Measurements from ENCODE around the gene SLC35F4. TPM values are rescaled to one million over a fixed set of nuclear protein-coding genes. Genes with fewer than 3 reads are reported as not detected.

SLC35F4 gene
- total and polyA plus RNA-seq, 2 experiments from 2014 or later = 0.07 TPM; not detected in 1

GRCh38 chr14:57848786-57849185 lies 17.1 kb downstream of the SLC35F4 start:
- no peaks in the 10 kb centered on the region for H3K27me3 ChIP-seq
- no peak overlapping the region for H3K27ac ChIP-seq
- TF ChIP-seq EZH2 (IDR thresholded peaks at IDR 0.05; ENCODE audit: borderline replicate concordance) (no peak), CTCF (IDR thresholded peaks at IDR 0.05; ENCODE audit: poor library complexity) (no peak), EZH2phosphoT487 (IDR thresholded peaks at IDR 0.05; ENCODE audit: low read depth, severe bottlenecking, unreplicated experiment) (no peak)
- peaks cover 3% of the 10 kb centered on the region for H3K4me1 ChIP-seq (ENCODE audit: insufficient read depth)
- no peaks in the 10 kb centered on the region for H4K20me1 ChIP-seq (ENCODE audit: insufficient read depth, poor library complexity, severe bottlenecking)
- H3K36me3 ChIP-seq (replicated peaks; ENCODE audit: insufficient read depth, low read depth) = no peaks in the 10 kb centered on the region
- WGBS (ENCODE audit: low lambda C conversion rate, missing lambda C conversion rate) = 65% methylated on average over 3 of the region's 3 CpGs
- H3K79me2 ChIP-seq = no peaks in the 10 kb centered on the region
- H3K4me2 ChIP-seq = no peak overlapping the region
- H2AFZ ChIP-seq = no peak overlapping the region
- no peak for DNase-seq (ENCODE audit: low spot score)
- no peaks in the 10 kb centered on the region for H3K9me2 ChIP-seq (replicated peaks; ENCODE audit: insufficient read depth)
- no peak overlapping the region for H3K4me3 ChIP-seq
- no peaks in the 10 kb centered on the region for H3K9me3 ChIP-seq (ENCODE audit: low read depth)

- TF ChIP-seq EZH2phosphoT487 (IDR thresholded peaks at IDR 0.05; ENCODE audit: low read depth, severe bottlenecking, unreplicated experiment) (no peak), CTCF (IDR thresholded peaks at IDR 0.05; ENCODE audit: poor library complexity) (no peak), EZH2 (IDR thresholded peaks at IDR 0.05; ENCODE audit: borderline replicate concordance) (no peak)
- H3K27ac ChIP-seq = no peak overlapping the region
- no peak for DNase-seq (ENCODE audit: low spot score)
- WGBS (ENCODE audit: low lambda C conversion rate, missing lambda C conversion rate) = 73% methylated on average over 4 of the region's 4 CpGs
- H2AFZ ChIP-seq = no peak overlapping the region
- H3K79me2 ChIP-seq = no peaks in the 10 kb centered on the region
- no peaks in the 10 kb centered on the region for H3K36me3 ChIP-seq (replicated peaks; ENCODE audit: insufficient read depth, low read depth)
- no peak overlapping the region for H3K4me2 ChIP-seq
- no peaks in the 10 kb centered on the region for H3K9me2 ChIP-seq (replicated peaks; ENCODE audit: insufficient read depth)
- no peaks in the 10 kb centered on the region for H3K27me3 ChIP-seq
- H3K4me3 ChIP-seq = no peak overlapping the region
- H4K20me1 ChIP-seq (ENCODE audit: insufficient read depth, poor library complexity, severe bottlenecking) = no peaks in the 10 kb centered on the region
- peaks cover 3% of the 10 kb centered on the region for H3K4me1 ChIP-seq (ENCODE audit: insufficient read depth)
- H3K9me3 ChIP-seq (ENCODE audit: low read depth) = no peaks in the 10 kb centered on the region
These were observed 17.5 kb downstream of the SLC35F4 start for GRCh38 chr14:57848353-57848752.

- Histone ChIP-seq H3K79me2 (no peaks in the 10 kb centered on the region), H3K4me2 (no peak overlapping the region), H3K27ac (peak overlapping the region; percentile 3), H3K9me3 (ENCODE audit: low read depth) (no peaks in the 10 kb centered on the region), H2AFZ (no peak overlapping the region), H4K20me1 (ENCODE audit: insufficient read depth, poor library complexity, severe bottlenecking) (no peaks in the 10 kb centered on the region), H3K27me3 (no peaks in the 10 kb centered on the region), H3K4me1 (ENCODE audit: insufficient read depth) (peaks cover 3% of the 10 kb centered on the region), H3K36me3 (replicated peaks; ENCODE audit: insufficient read depth, low read depth) (no peaks in the 10 kb centered on the region), H3K4me3 (no peak overlapping the region), H3K9me2 (replicated peaks; ENCODE audit: insufficient read depth) (no peaks in the 10 kb centered on the region)
- no peak for DNase-seq (ENCODE audit: low spot score)
- WGBS (ENCODE audit: low lambda C conversion rate, missing lambda C conversion rate) = 49% methylated on average over 2 of the region's 2 CpGs
- no peak for TF ChIP-seq EZH2phosphoT487 (IDR thresholded peaks at IDR 0.05; ENCODE audit: low read depth, severe bottlenecking, unreplicated experiment)
- no peak for TF ChIP-seq CTCF (IDR thresholded peaks at IDR 0.05; ENCODE audit: poor library complexity)
- TF ChIP-seq EZH2 (IDR thresholded peaks at IDR 0.05; ENCODE audit: borderline replicate concordance) = no peak
These were observed 18.2 kb downstream of the SLC35F4 start for GRCh38 chr14:57847706-57848105.

- H3K4me2 ChIP-seq = no peak overlapping the region
- no peak for TF ChIP-seq CTCF (IDR thresholded peaks at IDR 0.05; ENCODE audit: poor library complexity)
- no peak for TF ChIP-seq EZH2 (IDR thresholded peaks at IDR 0.05; ENCODE audit: borderline replicate concordance)
- no peaks in the 10 kb centered on the region for H3K27me3 ChIP-seq
- no peak for DNase-seq (ENCODE audit: low spot score)
- no peaks in the 10 kb centered on the region for H3K9me2 ChIP-seq (replicated peaks; ENCODE audit: insufficient read depth)
- H2AFZ ChIP-seq = no peak overlapping the region
- H3K4me3 ChIP-seq = no peak overlapping the region
- H4K20me1 ChIP-seq (ENCODE audit: insufficient read depth, poor library complexity, severe bottlenecking) = no peaks in the 10 kb centered on the region
- peaks cover 3% of the 10 kb centered on the region for H3K4me1 ChIP-seq (ENCODE audit: insufficient read depth)
- no peaks in the 10 kb centered on the region for H3K79me2 ChIP-seq
- H3K36me3 ChIP-seq (replicated peaks; ENCODE audit: insufficient read depth, low read depth) = no peaks in the 10 kb centered on the region
- peak overlapping the region; percentile 43 for H3K27ac ChIP-seq
- no peaks in the 10 kb centered on the region for H3K9me3 ChIP-seq (ENCODE audit: low read depth)
These were observed 18.8 kb downstream of the SLC35F4 start for GRCh38 chr14:57847096-57847495.
